Measurements from ENCODE around the gene NELFB.

GRCh38 chr9:137244486-137245449, 10.4 kb upstream of the NELFB start:
- TF ChIP-seq, protein P1, sequence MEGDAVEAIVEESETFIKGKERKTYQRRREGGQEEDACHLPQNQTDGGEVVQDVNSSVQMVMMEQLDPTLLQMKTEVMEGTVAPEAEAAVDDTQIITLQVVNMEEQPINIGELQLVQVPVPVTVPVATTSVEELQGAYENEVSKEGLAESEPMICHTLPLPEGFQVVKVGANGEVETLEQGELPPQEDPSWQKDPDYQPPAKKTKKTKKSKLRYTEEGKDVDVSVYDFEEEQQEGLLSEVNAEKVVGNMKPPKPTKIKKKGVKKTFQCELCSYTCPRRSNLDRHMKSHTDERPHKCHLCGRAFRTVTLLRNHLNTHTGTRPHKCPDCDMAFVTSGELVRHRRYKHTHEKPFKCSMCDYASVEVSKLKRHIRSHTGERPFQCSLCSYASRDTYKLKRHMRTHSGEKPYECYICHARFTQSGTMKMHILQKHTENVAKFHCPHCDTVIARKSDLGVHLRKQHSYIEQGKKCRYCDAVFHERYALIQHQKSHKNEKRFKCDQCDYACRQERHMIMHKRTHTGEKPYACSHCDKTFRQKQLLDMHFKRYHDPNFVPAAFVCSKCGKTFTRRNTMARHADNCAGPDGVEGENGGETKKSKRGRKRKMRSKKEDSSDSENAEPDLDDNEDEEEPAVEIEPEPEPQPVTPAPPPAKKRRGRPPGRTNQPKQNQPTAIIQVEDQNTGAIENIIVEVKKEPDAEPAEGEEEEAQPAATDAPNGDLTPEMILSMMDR (optimal IDR thresholded peaks at IDR 0.05 in 1 of 3, IDR thresholded peaks at IDR 0.05 in 1 of 3, conservative IDR thresholded peaks at IDR 0.05 in 1 of 3; ENCODE audit: extremely low read depth in 1 of 3, insufficient read depth in 2 of 3, low read length in 3 of 3) = peak in 1 of 3 experiments; percentile 16
- no peak for TF ChIP-seq EZH2 (IDR thresholded peaks at IDR 0.05; ENCODE audit: low read length)
